Posterior vena cava (tissue), 2 donors: ENCODE measurements around the gene HNRNPUL2. TPM values are rescaled to one million over a fixed set of nuclear protein-coding genes. Genes with fewer than 3 reads are reported as not detected.
A peak's percentile ranks its signal among the peaks of the same experiment; 100 is the strongest.
"Not testable (repeated sequence)": the region's sequence is repeated elsewhere in the genome, so short reads cannot be mapped to it uniquely, and the experiment has no call there.

Experiments used
- DNase-seq: peaks from one replicate; pipeline ENCODE4 v3.0.0-alpha.2; 2020; ENCODE audit warnings: low spot score
- intact Hi-C, 2 donors: fragments of 100-400 bp; cut with DNase I; formaldehyde crosslinking; loops; one replicate each; pipeline versions ENCODE4 v1.14.1 to v1.14.2; 2022 to 2023
- total RNA-seq, 2 donors: library from RNA; stranded (reverse); fragmentation: NEBNext Ultra II Directional; extraction: Animal tissue kit (Norgen Biotek cat#: 25700); gene quantifications; one replicate each; pipeline ENCODE4 v1.2.1, GENCODE V29; 2021
- donor health status: DM: yes; HTN: yes; CAD: no.
- donor health status: DM: yes; HTN: yes; CAD: no.

Gene HNRNPUL2
- total RNA-seq, 2 donors from 2014 or later, result 45.5 to 45.9 TPM

DNA sequence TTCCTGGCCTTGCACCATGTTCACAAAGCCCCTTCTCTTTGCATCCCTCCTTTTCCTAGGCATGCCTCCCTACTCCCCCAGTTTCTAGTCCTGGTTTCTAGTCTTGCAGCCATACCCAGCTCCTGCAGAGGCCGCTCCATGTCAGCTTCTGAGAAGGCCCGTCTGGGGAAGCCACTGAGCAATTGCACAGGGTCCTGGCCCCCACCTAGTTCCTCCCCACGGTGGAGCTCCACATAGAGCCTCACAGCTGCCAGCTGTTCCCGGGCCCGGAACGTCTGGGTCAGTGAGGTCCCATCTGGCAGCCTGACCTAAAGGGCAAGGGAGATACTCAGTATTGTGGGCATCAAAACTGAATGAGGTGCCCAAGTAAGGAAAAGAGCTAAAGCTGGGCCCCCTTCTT is 50.6 kb downstream of the HNRNPUL2 start:
- no peak for DNase-seq
- intact Hi-C loops, result no loop called here

DNA sequence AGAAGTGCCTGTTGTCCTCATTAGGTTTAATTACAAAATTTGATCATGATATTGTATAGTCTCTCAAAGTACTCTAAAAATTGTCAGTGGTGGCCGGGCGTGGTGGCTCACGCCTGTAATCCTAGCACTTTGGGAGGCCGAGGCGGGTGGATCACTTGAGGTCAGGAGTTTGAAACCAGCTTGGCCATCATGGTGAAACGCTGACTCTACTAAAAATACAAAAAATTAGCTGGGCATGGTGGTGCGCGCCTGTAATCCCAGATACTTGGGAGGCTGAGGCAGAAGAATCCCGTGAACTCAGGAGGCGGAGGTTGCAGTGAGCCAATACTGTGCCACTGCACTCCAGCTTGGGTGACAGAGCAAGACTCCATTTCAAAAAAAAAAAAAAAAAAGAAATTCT is 51.8 kb downstream of the HNRNPUL2 start:
- DNase-seq, intact Hi-C loops: not testable (repeated sequence)

DNA sequence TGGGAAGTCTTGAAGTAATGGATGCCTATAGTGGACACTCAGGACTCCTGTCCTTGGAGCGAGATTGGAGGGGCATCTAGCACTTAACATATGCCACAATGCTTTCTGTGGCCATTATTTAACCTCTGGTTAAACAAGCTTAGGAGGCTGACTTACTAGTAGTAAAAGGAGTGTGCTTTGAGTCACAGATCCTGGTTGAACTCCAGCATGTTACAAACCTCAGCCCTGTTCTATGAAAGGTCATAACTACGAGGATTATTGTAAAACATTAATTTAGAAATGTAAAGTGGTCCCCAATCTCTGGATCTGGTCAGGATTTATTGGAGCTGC is 54.1 kb downstream of the HNRNPUL2 start:
- intact Hi-C loops, result no loop called here
- no peak for DNase-seq

DNA sequence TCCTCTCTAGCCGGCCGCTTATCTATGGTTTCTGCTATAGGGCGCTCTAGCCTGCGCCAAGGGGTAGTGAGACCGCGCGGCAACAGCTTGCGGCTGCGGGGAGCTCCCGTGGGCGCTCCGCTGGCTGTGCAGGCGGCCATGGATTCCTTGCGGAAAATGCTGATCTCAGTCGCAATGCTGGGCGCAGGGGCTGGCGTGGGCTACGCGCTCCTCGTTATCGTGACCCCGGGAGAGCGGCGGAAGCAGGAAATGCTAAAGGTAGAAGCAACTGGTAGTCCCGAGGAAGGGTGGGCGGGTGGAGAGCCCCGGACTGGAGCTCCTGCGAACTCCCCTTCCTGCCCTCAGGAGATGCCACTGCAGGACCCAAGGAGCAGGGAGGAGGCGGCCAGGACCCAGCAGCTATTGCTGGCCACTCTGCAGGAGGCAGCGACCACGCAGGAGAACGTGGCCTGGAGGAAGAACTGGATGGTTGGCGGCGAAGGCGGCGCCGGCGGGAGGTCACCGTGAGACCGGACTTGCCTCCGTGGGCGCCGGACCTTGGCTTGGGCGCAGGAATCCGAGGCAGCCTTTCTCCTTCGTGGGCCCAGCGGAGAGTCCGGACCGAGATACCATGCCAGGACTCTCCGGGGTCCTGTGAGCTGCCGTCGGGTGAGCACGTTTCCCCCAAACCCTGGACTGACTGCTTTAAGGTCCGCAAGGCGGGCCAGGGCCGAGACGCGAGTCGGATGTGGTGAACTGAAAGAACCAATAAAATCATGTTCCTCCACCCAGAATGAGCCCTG is 55.5 kb downstream of the HNRNPUL2 start, which contains the start of the genes LBHD1 and UQCC3:
Gene LBHD1, minus strand, starts transcription at position 660 of the 782 bp plus-strand sequence. CDS start 2,236 bp downstream, outside the sequence.
Gene UQCC3, plus strand, starts transcription at position 66 of the 782 bp plus-strand sequence. Its CDS starts 73 bp downstream, at position 139.
- DNase-seq, result peak; percentile 90
- intact Hi-C loops, result no loop called here

DNA sequence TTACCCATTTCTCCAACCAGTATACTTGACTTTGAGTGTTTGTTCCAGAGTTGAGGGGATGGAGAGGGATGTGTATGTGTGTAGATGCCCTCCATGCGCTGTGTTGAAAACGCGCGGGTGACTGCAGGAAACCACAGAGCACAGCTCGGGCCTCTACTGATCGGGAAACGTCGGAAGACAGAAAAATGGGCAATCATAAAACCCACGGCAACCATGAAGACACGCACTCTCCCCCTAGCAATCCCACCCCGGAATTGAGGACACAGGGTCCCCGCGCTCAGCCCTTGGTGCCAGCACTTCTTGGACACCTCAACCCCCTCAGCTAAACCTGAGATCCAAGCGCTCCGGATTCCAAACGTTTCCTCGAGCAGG is 56.0 kb downstream of the HNRNPUL2 start:
- intact Hi-C loops, result no loop called here
- no peak for DNase-seq

DNA sequence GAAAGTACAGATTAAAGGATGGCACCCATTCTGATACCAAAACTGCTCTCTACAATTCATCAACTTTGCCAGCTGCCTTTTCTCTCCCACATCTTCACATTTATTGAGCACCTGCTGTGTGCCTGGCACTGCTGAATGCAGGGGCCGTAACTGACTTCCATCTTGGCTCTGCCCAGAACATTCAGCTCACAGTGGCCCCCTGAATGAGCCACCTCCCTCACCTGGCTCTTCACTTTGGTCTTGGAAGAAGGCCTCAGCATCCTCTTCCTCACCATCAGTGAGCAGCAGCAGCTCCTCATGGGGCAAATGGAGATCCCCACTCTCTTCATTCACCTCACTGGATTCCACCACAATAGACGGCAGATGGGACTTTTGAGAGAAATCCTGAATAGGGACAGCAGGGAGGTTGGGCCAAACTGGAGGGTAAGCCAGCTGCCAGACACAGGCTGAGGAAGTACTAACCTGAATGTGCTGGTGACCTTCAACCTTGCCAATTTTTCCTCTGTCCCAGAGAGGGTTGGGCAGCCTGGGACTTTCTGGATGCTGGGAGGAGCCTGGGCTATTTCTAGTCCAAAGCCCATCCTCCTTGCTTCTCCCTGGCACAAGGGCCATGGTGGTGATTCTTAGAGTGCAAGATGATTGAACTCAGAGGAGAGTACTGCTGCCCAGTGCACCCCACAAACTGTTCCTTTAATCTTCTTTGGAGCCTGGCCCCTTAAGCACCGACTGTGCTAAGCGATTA is 57.7 kb downstream of the HNRNPUL2 start:
- intact Hi-C loops, result no loop called here
- DNase-seq, result no peak

DNA sequence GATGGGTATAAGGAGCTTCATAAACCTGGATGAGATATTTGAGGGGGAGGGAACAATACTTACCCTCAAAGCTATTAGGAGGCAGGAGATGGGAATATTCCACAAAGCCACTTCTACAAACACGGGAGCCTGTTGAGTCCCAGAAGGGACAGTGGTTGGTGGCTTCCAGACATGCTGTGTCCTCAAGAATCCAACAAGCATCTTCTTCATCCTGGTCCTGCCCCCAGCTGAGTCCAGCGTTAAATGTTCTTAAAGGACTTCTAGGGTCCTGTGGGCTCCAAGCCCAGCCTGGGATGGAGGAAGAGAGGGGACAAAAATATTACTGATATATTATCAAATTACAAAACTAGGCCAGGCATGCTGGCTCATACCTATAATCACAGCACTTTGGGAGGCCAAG is 59.8 kb downstream of the HNRNPUL2 start:
- intact Hi-C loops, result no loop called here
- DNase-seq, result no peak

DNA sequence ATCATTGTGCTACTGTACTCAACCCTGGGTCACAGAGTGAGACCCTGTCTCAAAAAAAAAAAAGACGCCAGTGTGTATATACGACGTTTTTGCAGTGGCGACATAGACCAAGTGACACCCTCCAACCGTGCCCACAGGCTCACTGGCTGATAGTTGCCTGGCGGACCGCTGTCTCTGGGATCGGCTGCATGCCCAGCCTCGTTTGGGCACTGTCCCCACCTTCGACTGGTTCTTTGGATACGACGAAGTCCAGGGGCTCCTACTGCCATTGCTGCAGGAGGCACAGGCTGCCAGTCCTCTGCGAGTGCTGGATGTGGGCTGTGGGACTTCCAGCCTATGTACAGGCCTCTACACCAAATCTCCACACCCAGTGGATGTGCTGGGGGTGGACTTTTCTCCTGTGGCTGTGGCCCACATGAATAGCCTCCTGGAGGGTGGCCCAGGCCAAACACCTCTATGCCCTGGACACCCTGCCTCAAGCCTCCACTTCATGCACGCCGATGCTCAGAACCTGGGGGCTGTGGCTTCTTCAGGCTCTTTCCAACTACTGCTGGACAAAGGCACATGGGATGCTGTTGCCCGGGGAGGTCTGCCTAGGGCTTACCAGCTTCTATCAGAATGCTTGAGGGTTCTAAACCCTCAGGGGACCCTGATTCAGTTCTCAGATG is 60.9 kb downstream of the HNRNPUL2 start:
- intact Hi-C loops, result no loop called here
- DNase-seq, result no peak

DNA sequence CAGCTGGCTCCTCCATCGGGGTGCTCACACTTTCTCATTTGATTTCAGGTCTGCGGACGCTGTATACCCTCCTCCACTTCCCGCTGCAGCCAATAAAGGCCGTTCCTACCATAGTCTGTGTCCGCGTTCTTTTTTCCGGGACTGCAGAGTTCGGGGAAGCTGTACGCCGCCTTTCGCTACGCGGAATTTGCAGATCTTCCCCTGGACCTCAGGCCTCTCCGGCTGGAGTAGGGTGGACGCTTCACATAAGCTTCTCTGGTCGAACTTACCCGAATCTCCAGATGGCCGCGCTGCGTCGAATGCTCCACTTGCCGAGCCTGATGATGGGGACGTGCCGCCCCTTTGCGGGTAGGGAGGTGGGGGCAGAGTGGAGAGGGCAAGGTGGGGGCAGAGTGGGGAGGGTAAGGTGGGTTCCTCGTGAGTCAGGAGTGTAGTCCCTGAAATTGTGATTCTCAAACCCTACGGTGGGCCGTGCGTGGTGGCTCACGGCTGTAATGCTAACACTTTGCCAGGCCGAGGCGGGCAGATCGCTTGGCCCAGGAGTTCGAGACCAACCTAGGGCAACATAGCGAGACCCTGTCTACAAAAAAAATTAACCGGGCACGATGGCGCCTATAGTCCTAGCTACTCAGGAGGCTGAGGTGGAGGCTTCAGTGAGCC is 61.5 kb downstream of the HNRNPUL2 start:
- peak; percentile 88 for DNase-seq
- intact Hi-C loops, result no loop called here

DNA sequence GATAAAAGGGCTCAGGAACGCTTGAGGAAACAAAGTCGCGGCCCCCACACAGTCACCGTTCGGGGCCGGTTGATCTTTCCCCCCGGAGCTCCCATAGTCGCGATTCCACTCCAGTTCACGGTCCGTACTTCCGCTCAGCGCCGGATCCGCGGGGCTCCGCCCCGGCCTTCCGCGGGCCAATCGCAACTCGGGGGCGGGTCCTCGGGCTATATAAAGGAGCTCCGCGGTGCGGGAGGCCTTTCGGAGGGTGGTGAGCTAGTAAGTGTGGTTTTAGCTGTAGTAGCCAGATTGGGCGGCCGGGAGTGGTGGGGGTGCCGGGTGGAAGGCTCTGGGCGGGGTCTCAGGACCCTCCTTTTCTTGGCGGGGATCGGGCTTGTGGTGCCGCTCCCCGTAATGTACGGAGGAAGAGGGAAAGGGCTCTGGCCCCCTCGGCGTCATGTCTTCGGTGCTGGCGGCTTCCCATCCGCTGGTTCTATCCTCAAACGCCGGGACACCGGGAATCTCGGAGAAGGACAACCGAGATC is 62.1 kb downstream of the HNRNPUL2 start, which contains the start of the genes C11orf98 and CSKMT:
Gene C11orf98, minus strand, starts transcription at position 136 of the 524 bp plus-strand sequence. Its CDS starts 41 bp downstream, at position 95.
Gene CSKMT, plus strand, starts transcription at position 238 of the 524 bp plus-strand sequence. CDS start 568 bp downstream, outside the sequence.
- peak; percentile 98 for DNase-seq
- intact Hi-C loops, result no loop called here

DNA sequence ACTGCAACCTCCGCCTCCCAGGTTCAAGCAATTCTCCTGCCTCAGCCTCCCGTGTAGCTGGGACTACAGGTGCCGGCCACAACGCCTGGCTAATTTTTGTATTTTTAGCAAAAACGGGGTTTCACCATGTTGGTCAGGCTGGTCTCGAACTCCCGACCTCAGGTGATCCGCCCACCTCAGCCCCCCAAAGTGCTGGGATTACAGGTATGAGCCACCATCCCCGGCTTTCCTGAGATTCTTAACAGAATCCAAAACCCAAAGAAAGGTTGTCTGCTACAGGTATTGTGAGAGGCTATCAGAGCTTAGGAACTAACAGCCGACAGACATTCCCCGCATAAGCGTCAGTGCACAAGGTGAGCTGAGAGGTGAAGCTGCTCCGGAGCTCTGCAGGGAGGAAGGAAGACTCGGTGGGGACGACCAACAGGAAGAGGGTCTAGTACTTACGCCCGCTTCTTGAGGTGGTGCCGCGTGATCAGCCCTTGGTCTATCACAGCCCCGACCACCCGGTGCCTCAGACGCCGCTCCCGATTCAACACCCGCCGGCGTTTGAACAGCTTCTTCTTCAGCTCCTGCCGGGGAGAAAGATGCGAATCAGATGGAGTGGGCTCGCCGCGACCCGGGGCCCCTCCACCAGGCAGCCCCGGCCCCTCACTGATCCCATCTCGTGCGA is 62.7 kb downstream of the HNRNPUL2 start:
- peak; percentile 85 for DNase-seq
- intact Hi-C loops, result no loop called here

Other genes with a start within 250 kb of the HNRNPUL2 start
- 100 to 1,000 TPM; 938 to 955 TPM for gene AHNAK, start 180.7 kb downstream of the HNRNPUL2 start, total RNA-seq
- 100 to 1,000 TPM; 706 to 749 TPM for gene EEF1G, start 153.6 kb downstream of the HNRNPUL2 start, total RNA-seq
- gene TUT1, start 135.9 kb downstream of the HNRNPUL2 start, total RNA-seq, result 10 to 100 TPM; 10.7 to 14.1 TPM
- gene MTA2, start 125.6 kb downstream of the HNRNPUL2 start, total RNA-seq, result 10 to 100 TPM; 56.5 to 67.2 TPM
- gene EML3, start 114.7 kb downstream of the HNRNPUL2 start, total RNA-seq, result 10 to 100 TPM; 58.7 to 63.8 TPM
- 1 to 10 TPM; 7.1 to 9.7 TPM for gene ROM1, start 114.2 kb downstream of the HNRNPUL2 start, total RNA-seq
- gene B3GAT3, start 105.5 kb downstream of the HNRNPUL2 start, total RNA-seq, result 10 to 100 TPM; 23.7 to 26.6 TPM
- gene GANAB, start 80.8 kb downstream of the HNRNPUL2 start, total RNA-seq, result 100 to 1,000 TPM; 206 to 240 TPM
- 10 to 100 TPM; 10.6 to 10.9 TPM for gene INTS5, start 74.2 kb downstream of the HNRNPUL2 start, total RNA-seq
- 10 to 100 TPM; 27.4 to 35.9 TPM for gene C11orf98, start 62.2 kb downstream of the HNRNPUL2 start, total RNA-seq
- 10 to 100 TPM in 1 of 2 donors, 1 to 10 TPM in 1; 8.5 to 10.5 TPM for gene CSKMT, start 62.1 kb downstream of the HNRNPUL2 start, total RNA-seq
- 1 to 10 TPM; 3.6 to 3.7 TPM for gene UQCC3, start 55.8 kb downstream of the HNRNPUL2 start, total RNA-seq
- gene LBHD1, start 55.2 kb downstream of the HNRNPUL2 start, total RNA-seq, result 1 to 10 TPM; 3.7 to 5.1 TPM
- 10 to 100 TPM; 74.8 to 76.1 TPM for gene UBXN1, start 48.4 kb downstream of the HNRNPUL2 start, total RNA-seq
- 10 to 100 TPM; 13.9 to 14.8 TPM for gene LRRN4CL, start 37.9 kb downstream of the HNRNPUL2 start, total RNA-seq
- gene BSCL2, start 20.0 kb downstream of the HNRNPUL2 start, total RNA-seq, result 10 to 100 TPM; 30.6 to 54.8 TPM
- not detected for gene GNG3, start 19.8 kb downstream of the HNRNPUL2 start, total RNA-seq
- gene TTC9C, start 1.0 kb upstream of the HNRNPUL2 start, total RNA-seq, result 10 to 100 TPM; 19.0 to 20.6 TPM
- 10 to 100 TPM in 1 of 2 donors, 1 to 10 TPM in 1; 6.2 to 12.3 TPM for gene ZBTB3, start 26.7 kb upstream of the HNRNPUL2 start, total RNA-seq
- gene POLR2G, start 34.1 kb upstream of the HNRNPUL2 start, total RNA-seq, result 10 to 100 TPM; 39.7 to 50.9 TPM
- 10 to 100 TPM; 11.3 to 12.9 TPM for gene TAF6L, start 43.9 kb upstream of the HNRNPUL2 start, total RNA-seq
- gene TMEM179B, start 59.9 kb upstream of the HNRNPUL2 start, total RNA-seq, result 10 to 100 TPM; 23.7 to 33.0 TPM
- gene TMEM223, start 64.5 kb upstream of the HNRNPUL2 start, total RNA-seq, result 1 to 10 TPM; 8.9 to 10.0 TPM
- 10 to 100 TPM; 53.0 to 58.1 TPM for gene NXF1, start 78.0 kb upstream of the HNRNPUL2 start, total RNA-seq
- gene STX5, start 104.6 kb upstream of the HNRNPUL2 start, total RNA-seq, result 10 to 100 TPM; 32.8 to 34.0 TPM
- gene TEX54, start 105.4 kb upstream of the HNRNPUL2 start, total RNA-seq, result not detected
- 10 to 100 TPM; 38.5 to 45.6 TPM for gene WDR74, start 112.1 kb upstream of the HNRNPUL2 start, total RNA-seq
- gene SLC3A2, start 153.4 kb upstream of the HNRNPUL2 start, total RNA-seq, result 100 to 1,000 TPM in 1 of 2 donors, 10 to 100 TPM in 1; 89.4 to 114 TPM
- not detected for gene CHRM1, start 193.9 kb upstream of the HNRNPUL2 start, total RNA-seq